Measurements from ENCODE around the gene ZNF519.

DNA sequence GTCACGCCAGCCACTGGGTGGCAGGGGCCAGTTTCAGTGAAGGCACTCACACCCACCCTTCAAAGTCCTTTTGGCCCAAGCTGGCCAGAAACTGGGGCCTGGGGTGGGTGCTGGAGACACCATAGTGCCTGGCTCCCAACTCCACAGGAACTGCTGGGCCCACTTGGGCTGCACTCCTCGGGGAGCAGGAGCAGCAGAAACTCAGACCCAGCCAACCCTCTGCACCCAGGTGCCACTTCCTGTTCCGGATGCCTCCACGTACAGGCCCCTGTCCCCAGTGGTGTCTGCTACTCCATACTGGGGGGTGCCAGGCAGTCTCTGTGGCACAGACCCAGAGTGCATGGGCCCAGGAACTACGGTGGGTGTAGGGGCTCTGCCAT is 42.5 kb upstream of the ZNF519 start:
- TF ChIP-seq, protein P1, sequence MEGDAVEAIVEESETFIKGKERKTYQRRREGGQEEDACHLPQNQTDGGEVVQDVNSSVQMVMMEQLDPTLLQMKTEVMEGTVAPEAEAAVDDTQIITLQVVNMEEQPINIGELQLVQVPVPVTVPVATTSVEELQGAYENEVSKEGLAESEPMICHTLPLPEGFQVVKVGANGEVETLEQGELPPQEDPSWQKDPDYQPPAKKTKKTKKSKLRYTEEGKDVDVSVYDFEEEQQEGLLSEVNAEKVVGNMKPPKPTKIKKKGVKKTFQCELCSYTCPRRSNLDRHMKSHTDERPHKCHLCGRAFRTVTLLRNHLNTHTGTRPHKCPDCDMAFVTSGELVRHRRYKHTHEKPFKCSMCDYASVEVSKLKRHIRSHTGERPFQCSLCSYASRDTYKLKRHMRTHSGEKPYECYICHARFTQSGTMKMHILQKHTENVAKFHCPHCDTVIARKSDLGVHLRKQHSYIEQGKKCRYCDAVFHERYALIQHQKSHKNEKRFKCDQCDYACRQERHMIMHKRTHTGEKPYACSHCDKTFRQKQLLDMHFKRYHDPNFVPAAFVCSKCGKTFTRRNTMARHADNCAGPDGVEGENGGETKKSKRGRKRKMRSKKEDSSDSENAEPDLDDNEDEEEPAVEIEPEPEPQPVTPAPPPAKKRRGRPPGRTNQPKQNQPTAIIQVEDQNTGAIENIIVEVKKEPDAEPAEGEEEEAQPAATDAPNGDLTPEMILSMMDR (conservative IDR thresholded peaks at IDR 0.05; ENCODE audit: low read depth, low read length), result no peak
- TF ChIP-seq EZH2 (IDR thresholded peaks at IDR 0.05; ENCODE audit: low read length, unreplicated experiment) (no peak), EZH2phosphoT487 (IDR thresholded peaks at IDR 0.05; ENCODE audit: borderline replicate concordance, low read length) (no peak)
